IPS DF 6.9 (cell line): Measurements from ENCODE around the gene RSPH9.

Experiments
- DNase-seq: peaks from one replicate; pipeline ENCODE4 v3.0.0-alpha.2; 2013; ENCODE audit warnings: low read depth, low spot score
- H3K27ac ChIP-seq: one replicate; pipeline ENCODE4 v1.5.1; 2013; ENCODE audit warnings: low read length, control low read depth
- H3K27me3 ChIP-seq: 2 replicates; pipeline ENCODE4 v1.6.1; 2013; ENCODE audit warnings: mild to moderate bottlenecking, low read length; ENCODE audit not compliant: control insufficient read depth, insufficient read depth
- H3K36me3 ChIP-seq: 2 replicates; pipeline ENCODE4 v1.6.1; 2013; ENCODE audit warnings: low read length; ENCODE audit not compliant: control insufficient read depth, insufficient read depth
- H3K4me1 ChIP-seq: 2 replicates; pipeline ENCODE4 v1.6.1; 2013; ENCODE audit warnings: low read length; ENCODE audit not compliant: control insufficient read depth, insufficient read depth
- H3K4me3 ChIP-seq: 2 replicates; pipeline ENCODE4 v1.5.1; 2013; ENCODE audit warnings: mild to moderate bottlenecking, low read length
- H3K9me3 ChIP-seq: 2 replicates; pipeline ENCODE4 v1.6.1; 2013; ENCODE audit warnings: low read length, inconsistent platforms; ENCODE audit not compliant: control insufficient read depth, insufficient read depth
- WGBS: extraction: QIAGEN DNeasy Blood & Tissue Kit; methylation state at CpG from one replicate; pipeline ENCODE4 v1.1.7; 2013; ENCODE audit warnings: mixed read lengths, missing lambda C conversion rate; ENCODE audit not compliant: insufficient read length, insufficient coverage; 5-methylcytosine and 5-hydroxymethylcytosine counted together

The RSPH9 gene

DNA sequence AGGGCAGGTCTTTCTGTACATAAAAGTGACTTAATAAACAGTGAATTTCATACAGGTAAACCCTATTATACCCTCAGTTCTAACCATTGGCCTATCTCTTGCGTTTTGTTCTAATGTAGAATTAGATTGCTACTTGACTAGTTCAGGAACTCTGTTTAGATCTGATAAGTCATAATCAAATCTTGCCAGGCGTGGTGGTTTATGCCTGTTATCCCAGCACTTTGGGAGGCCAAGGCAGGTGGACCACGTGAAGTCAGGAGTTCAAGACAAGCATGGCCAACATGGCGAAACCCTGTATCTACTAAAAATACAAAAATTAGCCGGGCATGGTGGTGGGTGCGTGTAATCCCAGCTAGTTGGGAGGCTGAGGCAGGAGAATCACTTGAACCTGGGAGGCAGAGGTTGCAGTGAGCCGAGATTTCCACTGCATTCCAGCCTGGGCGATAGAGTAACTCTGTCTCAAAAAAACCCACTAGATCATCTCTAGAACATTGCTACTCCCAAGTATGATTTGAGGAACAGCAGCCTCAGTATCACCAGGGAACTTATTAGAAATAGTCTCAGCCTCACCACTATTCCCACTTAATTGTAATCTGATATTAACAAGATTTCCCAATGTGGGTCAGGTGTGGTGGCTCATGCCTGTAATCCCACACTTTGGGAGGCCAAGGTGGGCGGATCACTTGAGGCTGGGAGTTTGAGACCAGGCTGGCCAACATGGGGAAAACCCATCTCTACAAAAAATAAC, 27.9 kb upstream of the RSPH9 start:
- H3K27ac ChIP-seq = no peak overlapping the region
- H3K4me1 ChIP-seq = no peaks in the 10 kb centered on the region
- peaks cover 8% of the 10 kb centered on the region; the same call in 1 of the 2 replicates for H3K36me3 ChIP-seq
- no peaks in the 10 kb centered on the region for H3K27me3 ChIP-seq
- no peak overlapping the region for H3K4me3 ChIP-seq
- no peak for DNase-seq
- H3K9me3 ChIP-seq = no peaks in the 10 kb centered on the region
- no CpG with 5 or more reads among the region's 9 CpGs for WGBS

DNA sequence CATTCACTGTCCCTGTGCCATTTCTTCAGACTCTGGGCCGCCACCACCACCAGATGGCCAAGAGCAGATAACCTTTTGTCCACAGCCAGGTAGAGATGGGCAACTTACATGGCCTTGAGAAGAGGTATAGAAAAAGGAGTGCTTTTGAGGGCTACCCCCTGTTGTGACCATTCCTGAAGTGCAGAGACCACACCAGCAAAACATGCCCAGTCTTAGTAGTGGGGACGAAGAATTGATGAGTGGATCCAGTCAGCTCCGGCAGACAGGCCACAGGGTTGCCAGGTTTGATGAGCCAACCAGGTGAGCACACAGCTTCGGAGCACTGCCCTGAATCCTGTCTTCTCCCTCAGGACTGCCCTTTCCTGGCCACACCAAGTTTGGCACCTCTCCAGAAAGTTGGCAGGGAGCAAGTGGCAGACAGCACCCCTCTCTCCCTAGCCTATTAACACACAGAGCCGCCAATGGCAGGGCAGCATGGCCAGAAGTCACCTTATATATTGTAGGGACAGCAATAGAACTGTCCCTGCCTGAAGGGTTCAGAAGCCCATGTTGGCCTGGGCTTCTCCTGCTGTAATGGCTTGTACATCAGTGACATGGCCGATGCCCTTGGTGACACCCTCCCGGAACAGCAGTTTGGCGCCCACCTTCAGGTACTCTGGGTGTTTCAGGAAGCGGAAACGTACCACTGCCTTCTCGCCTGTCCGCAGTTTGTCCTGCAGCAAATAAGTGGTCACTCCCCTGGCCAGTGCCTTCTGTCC, 23.6 kb upstream of the RSPH9 start:
- WGBS = no CpG with 5 or more reads among the region's 12 CpGs
- Histone ChIP-seq H3K9me3 (no peaks in the 10 kb centered on the region), H3K36me3 (peaks cover 43% of the 10 kb centered on the region)

DNA sequence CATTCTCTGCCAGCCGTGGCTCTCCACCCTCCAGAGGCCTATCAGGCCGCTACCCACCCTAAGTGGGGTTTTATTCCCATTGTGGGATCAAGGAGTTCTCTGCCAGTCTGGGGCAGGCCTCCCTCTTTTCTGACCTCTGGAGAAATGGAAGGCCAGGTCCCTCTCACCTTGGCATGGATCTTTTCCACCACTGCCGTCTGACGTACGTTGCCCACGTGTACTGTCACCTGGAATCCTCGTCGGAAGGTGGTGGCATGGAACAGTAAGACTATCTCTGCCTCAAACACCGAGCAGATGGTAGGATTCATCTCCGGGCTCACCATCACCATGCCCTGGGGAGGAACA, 23.0 kb upstream of the RSPH9 start:
- Histone ChIP-seq H3K4me1 (no peaks in the 10 kb centered on the region), H3K9me3 (no peaks in the 10 kb centered on the region), H3K36me3 (peaks cover 43% of the 10 kb centered on the region), H3K4me3 (no peak overlapping the region), H3K27me3 (no peaks in the 10 kb centered on the region), H3K27ac (no peak overlapping the region)
- no CpG with 5 or more reads among the region's 10 CpGs for WGBS
- DNase-seq = no peak

More for the DNA sequence above, 23.6 kb upstream of the RSPH9 start:
- Histone ChIP-seq H3K27ac (no peak overlapping the region), H3K4me1 (no peaks in the 10 kb centered on the region), H3K27me3 (no peaks in the 10 kb centered on the region), H3K4me3 (no peak overlapping the region)
- no peak for DNase-seq

DNA sequence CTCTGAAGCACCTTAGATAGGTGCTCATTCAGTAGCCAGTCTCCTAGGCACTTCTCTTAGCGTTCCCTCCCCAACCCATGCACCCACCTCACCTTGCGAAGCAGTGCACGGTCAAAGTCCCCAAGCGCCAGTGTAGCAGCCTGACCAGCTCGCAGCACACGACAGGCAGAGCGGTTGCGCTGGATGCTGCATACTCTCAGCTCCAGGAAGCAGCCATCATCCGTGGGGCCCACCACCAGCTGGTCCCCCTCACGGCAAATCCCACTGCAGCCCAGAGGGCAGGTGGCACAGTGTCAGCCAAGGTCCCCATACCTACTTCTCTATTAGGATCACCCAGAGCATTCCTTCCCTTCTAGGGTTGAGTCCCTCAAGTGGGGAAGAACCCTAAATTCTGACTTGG, 22.3 kb upstream of the RSPH9 start:
- Histone ChIP-seq H3K9me3 (no peaks in the 10 kb centered on the region), H3K4me1 (no peaks in the 10 kb centered on the region), H3K4me3 (no peak overlapping the region), H3K36me3 (peaks cover 46% of the 10 kb centered on the region), H3K27ac (no peak overlapping the region), H3K27me3 (no peaks in the 10 kb centered on the region)
- no CpG with 5 or more reads among the region's 10 CpGs for WGBS
- no peak for DNase-seq

DNA sequence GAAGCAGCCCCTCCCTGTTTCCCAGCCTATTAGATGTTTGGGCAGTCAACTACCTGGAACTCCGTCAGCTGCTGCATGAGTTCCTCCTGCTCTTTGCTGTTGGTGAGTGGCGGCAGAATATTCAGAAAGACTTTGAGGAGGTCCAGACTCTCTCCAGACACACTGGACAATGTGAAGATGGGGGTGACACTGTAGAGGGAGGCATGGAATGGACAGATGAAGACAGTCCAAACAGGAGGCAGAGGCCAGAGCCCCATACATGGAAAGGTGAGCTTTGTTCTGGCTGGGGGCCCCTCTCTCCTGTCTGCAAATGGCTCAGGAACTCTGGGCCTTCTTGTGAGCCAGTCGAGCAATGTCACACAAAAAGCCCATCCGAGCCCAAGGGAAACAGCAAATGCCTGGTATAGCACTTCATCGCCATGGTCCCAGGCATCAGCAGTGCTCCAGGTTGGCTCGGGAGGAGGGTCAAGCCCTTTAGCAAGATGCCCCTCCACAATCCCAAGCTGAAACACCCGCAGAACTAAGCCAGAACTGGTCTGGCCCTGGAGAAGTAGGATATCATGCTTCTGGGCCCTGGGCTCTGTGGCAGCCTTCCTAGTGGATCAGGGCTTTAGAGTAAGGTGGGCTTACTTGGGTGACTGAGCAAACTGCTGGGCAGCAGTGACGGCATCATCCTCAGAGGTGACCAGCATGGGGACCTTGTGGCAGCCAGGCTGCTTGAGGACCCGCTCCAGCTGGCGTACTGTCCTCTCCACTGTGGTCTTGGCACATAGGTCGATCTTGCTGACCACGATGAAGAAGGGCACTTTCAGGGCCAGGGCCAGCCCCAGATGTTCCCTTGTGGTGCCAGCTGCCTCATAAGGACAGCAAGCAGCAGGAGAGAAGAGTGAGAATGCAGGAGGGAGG, 20.7 kb upstream of the RSPH9 start:
- Histone ChIP-seq H3K36me3 (peaks cover 46% of the 10 kb centered on the region), H3K27ac (no peak overlapping the region), H3K4me1 (no peaks in the 10 kb centered on the region), H3K27me3 (no peaks in the 10 kb centered on the region), H3K4me3 (no peak overlapping the region), H3K9me3 (no peaks in the 10 kb centered on the region)
- no peak for DNase-seq
- no CpG with 5 or more reads among the region's 12 CpGs for whole genome bisulfite sequencing

DNA sequence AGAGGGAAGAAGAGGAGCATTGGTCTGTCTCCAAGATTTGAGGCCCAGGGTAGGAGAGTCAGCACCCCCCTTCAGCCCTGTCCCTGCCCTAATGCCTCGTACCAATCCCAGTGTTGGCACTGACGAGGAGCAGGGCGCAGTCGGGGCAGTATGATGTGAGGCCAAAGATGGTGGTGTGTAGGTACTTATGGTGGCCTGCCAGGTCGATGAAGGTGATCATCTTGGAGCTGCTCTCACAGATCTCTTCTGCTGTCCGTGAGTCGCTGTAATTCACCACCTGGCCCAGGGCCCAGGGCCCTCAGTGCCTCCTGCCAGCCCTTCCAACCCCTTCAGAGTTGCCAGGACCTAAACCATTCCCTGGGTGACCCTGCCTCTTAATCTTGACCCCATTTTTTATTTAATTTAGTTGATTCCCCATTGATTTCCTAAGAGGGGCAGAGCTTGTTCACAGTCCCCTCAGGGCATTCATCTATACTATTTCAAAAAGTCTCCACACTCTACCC, 20.0 kb upstream of the RSPH9 start:
- no peaks in the 10 kb centered on the region for H3K9me3 ChIP-seq
- no peak overlapping the region for H3K27ac ChIP-seq
- WGBS = no CpG with 5 or more reads among the region's 7 CpGs
- H3K27me3 ChIP-seq = no peaks in the 10 kb centered on the region
- DNase-seq = no peak
- H3K4me3 ChIP-seq = no peak overlapping the region
- no peaks in the 10 kb centered on the region for H3K4me1 ChIP-seq
- peaks cover 46% of the 10 kb centered on the region for H3K36me3 ChIP-seq

DNA sequence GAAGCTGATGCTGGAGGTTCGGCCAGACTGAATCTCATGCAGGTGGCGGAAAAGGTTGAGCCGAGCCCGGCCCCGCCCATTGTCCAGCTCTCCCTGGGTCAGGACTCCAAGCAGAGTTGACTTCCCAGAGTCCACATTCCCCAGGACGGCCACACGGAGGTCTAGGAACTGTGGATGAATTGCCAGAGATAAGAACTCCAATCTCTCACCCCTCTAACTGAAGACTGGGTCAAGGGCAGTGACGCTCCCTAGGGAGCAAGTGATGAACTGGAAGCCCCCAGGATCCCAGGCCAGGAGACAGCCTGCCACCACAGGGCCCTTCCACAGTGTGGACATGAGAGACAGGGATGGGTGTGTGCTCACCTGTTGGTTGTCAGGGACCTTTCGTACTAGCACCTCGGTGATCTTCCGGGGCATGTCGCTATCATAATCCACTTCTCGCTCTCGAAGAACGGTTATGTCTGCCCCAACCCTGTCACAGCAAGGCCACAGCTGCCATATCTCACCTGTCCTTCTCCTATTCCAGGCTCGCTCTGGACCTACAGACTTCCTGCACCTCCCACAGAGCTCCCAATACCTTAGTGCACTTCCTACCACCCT, 19.3 kb upstream of the RSPH9 start:
- peaks cover 1% of the 10 kb centered on the region; the same call in 1 of the 2 replicates for H3K4me1 ChIP-seq
- no CpG with 5 or more reads among the region's 16 CpGs for WGBS
- peaks cover 46% of the 10 kb centered on the region for H3K36me3 ChIP-seq
- H3K27ac ChIP-seq = no peak overlapping the region
- H3K27me3 ChIP-seq = no peaks in the 10 kb centered on the region
- no peak overlapping the region for H3K4me3 ChIP-seq
- H3K9me3 ChIP-seq = no peaks in the 10 kb centered on the region
- no peak for DNase-seq

DNA sequence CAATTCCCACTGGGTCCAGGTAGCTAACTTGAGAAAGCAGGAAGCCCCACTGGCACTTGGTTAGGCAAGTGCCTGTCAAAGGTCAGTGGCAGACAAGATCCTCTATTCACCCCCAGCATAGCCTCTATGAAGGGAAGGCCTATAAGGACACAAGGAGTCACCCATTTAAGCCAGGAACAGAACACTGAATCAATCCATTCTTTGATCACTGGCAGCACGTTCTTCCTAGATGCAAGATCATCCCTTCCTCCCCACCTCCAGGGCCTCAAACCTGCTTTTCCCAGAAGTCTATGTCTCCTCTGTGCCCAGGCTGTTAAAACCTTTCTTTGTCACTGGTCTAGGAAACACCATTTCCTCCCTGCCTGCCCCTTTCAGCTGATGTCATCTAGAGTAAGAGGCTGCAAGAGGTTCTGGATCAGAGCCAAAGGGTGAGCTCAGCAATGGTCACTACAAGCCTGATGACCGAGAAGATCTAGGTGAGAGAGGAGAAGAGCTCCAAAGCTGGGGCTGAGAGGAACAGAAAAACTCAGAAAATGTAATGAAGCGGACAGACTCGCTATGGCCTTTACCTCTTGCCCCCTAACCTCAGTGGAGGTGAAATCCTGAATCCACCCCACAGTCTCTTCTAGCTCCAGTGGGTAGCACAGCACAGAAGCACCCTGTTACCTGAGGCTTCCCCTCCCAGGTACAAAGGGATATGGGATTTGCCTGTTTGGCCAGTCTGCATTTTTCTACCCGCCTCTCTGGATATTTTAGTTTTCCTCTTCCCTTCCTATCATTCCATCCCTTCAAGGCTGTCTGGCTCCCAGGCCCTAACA, 17.6 kb upstream of the RSPH9 start:
- DNase-seq = no peak
- Histone ChIP-seq H3K27me3 (no peaks in the 10 kb centered on the region), H3K36me3 (peaks cover 35% of the 10 kb centered on the region), H3K4me1 (peaks cover 1% of the 10 kb centered on the region; the same call in 1 of the 2 replicates), H3K9me3 (no peaks in the 10 kb centered on the region), H3K4me3 (no peak overlapping the region), H3K27ac (no peak overlapping the region)
- no CpG with 5 or more reads among the region's 5 CpGs for WGBS

DNA sequence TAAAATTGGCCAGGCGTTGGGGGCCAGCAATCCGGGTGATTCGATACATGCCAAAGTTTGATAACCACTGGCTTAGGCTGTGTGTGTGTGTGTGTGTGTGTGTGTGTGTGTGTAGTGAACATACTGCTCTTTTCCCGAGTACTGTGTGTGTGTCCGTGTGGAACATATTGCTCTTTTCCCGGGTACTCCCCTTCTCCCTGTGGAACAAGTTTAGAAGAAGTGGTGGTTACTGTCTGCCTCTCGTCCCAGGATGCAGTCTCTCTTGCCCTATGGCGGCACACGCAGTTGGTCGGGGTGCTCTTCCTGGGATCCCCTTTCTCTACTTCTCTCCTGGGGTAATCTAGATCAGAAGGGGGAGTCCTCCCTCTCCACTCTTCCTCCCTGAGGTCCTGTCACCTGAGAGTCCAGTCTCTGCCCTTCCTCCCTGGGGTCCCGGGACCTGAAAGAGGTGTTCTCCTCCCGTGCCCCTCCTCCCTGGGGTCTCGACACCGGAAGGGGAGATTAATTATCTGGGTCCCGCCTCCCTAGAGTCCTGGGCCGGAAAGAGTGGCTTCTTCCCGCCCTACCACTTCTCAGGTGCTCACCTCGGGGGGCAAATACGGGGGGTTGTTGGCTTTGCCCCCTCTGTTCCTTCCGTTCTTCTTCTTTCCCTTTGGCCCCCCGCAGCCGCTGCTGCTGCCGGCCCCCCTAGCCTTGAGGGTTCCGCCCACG, 16.3 kb upstream of the RSPH9 start:
- peaks cover 1% of the 10 kb centered on the region; the same call in 1 of the 2 replicates for H3K4me1 ChIP-seq
- no peak overlapping the region for H3K27ac ChIP-seq
- H3K4me3 ChIP-seq = peak overlapping the region; percentile 71
- H3K9me3 ChIP-seq = no peaks in the 10 kb centered on the region
- H3K36me3 ChIP-seq = peaks cover 27% of the 10 kb centered on the region
- H3K27me3 ChIP-seq = no peaks in the 10 kb centered on the region
- no CpG with 5 or more reads among the region's 25 CpGs for WGBS
- DNase-seq = peak; percentile 29
